ENCODE results near the gene MCM5.

MCM5 gene

DNA sequence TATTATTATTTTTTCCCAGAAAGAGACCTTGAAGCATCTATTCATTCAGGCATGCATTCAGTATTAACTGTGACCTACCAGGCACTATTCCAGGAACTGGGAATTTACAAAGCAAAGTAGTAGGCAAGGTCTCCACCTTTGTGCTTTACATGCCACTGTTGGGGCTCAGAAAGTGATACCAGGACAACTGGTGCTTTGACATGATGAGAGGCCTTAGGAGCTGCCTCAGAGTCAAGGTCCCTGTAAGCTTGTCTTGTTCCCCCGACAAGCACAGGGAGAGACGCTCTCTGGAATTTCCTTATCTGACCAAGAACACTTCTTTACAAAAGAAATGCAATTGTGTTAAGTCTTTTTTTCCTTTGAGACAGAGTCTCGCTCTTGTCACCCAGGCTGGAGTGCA, 21.3 kb upstream of the MCM5 start:
- no peak for DNase-seq

DNA sequence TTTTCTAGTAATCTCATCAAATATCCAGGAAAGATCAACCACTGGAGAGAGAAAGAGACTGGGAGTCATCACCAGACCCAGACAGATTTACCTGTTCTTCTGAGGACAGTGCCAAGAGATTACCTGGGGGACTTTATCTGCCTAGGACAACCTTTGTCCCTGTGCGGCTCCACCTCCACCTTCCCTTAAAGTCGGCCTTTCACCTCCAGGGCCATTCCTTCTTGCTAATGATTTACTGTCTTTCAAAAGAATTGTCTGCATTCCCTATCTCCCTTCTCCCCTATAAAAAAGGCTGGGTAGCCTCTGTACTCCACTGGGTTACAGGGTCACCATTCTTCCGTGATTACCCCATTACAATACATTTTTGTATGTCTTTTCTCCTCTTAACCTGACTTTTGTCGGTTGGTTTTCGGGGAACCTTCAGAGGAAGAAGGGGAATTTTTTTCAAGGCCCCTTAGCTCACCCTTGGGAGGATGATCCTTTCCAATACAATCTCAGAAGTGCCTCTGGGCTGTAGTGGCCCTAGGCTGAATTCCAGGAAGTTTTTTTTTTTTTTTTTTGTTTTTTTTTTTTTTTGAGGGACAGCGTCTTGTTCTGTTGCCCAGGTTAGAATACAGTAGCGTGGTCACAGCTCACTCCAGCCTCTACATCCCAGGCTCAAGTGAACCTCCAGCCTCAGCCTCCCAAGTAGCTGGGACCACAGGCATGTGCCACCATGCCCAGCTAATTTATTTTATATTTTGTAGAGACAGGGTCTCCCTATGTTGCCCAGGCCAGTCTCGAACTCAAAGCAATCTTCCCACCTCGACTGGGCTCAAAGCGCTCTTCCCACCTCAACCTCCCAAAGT, 20.6 kb upstream of the MCM5 start:
- DNase-seq: no peak

DNA sequence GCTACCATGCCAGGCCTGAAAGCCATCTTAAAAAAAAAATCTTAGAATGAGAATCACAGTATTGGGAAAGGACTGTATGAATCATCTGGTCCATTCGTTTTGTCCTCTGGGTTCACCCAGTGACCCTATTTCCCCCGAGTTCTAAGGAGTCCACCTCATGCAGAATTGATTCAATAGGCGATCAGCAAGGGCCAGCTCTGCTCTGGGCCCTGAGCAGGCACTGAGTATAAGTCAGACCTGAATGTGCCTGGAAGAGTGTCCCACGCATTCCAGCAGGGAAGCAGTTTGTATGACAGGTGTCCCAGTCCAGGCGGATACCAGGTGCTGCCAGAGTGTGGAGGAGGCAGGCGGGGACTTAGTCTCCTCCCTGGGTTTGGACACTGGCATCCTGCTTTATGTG, 19.9 kb upstream of the MCM5 start:
- no peak for DNase-seq

DNA sequence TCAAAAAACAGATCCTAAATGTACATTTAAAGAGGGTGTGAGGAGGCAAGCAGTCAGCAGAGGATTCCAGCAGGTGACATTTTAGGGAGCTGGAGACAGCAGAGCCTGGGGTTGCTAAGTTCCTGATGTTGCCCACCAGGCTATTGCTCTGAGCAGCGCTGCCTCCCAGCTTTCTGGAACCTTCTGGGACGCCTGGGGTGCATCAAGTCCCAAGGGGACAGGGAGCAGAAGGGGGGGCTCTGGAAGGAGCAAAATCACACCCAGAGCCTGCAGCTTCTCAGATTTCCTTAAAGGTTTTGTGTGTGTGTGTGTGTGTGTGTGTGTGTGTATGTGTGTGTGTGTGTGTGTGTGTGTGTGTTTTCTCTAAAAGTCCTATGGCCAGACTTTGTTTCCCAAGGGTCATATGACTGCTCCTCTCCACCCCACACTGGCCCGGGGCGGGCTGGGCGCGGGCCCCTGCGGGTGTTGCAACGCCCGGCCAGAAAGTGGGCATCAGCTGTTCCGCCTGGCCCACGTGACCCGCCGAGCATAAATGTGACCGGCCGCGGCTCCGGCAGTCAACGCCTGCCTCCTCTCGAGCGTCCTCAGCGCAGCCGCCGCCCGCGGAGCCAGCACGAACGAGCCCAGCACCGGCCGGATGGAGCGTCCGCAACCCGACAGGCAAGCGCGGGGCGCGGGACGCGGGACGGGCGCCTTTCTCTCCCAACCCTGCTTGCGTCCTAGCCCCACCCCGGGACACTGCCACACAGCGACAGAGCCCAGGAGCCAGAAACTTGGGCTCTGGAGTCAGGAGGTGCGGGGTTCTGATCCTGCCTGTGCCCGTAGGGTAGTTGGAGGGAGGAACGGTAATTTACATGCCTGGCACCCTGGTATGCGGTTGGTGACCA, 19.2 kb upstream of the MCM5 start, which contains the start of gene HMOX1:
HMOX1 (plus strand) TSS at position 560 of the 887 bp plus-strand sequence; CDS start at position 638, 78 bp downstream.
- peak in 57 of 58 donors; percentile 18 to 93 (median 79) for DNase-seq

DNA sequence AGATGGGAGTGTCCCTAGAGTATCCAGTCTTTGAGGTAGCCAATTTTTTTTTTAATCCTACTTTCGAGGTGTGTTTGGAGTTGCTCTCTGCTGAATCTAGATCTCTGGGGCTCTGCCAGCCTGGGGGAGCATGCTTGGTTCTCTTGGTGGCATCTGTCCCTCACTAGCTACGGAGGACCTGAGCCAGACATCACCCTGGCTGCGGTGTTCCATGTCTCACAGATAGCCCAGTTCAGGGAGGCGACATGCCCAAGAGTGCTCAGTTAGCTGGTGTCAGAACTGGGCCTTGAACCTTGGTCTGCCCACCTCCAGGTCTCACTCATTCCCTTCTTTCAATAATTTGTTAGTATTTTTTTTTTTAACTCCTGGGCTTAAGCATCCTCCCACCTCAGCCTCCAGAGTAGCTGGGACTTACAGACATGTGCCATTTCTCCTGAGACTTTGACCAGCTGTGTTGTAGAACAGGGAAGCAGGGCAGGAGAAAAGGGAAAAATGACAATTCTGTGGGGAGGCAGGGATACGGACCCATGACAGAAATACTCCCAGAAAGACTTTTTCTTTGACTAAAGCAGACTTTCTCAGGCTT, 18.4 kb upstream of the MCM5 start:
- peak in 2 of 58 donors; percentile 30 to 35 for DNase-seq

DNA sequence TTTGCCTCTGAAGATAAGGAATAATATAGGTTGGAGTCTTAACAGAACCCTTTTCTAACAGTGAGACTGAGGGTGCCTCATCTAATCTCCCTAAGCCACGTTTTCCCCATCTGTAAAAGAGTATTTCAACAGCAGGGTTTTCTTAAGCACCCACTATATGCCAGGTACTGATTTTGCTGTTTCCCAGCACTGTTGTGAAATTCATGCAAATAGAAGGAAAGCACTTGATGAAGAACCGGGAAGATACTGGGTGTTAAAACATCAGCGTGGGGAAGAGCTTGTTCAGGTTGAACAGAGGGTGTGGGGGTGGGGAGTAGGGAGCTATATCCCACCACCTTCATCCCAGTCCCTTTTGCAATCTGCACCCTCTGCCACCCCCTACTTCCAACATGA, 16.3 kb upstream of the MCM5 start:
- no peak for DNase-seq

DNA sequence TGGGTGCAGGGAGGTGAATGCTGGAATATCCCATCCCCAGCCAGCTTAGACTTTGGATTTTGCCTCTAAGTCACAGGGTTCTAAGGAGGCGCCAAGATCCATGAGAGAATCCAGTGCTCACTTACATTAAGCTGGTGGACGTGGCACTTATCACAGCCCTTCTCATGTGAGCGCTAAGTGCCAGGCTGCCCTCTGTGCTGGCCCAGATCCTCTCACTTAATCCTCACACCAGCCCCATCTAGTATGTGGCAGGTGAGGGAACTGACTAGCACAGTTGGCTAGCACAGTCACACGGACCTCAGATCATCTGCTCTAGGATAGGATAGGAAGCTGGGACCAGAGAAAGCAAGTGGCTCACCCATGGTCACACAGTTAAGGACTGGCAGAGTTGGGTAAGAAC, 15.4 kb upstream of the MCM5 start:
- DNase-seq: no peak

DNA sequence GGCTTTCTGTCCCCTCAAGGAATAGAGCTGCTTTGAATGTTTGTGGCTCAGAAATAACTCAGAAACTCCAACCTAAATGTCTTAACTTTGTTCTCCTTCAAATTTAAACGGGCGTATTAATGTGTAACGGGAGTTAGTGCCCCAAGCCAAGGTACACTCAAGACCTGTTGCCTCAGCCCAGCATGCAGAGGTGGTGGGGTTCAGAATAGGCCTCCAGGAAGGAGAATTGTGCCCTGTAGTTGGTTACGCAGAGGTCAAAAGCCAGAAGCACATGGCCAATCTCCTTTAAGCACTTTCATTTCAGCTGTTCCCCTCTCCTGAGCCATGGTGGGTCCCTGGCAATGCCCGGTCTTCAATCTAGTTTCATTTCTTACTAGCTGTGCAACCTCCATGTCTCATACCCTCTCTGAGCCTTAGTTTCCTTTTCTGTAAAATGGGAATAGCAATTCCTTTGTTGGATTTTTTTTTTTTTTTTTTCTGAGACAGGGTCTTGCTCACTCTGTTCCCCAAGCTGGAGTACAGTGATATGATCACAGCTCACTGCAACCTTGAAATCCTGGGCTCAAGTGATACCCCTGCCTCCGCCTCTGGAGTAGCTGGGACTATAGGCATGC, 14.9 kb upstream of the MCM5 start:
- DNase-seq: no peak

DNA sequence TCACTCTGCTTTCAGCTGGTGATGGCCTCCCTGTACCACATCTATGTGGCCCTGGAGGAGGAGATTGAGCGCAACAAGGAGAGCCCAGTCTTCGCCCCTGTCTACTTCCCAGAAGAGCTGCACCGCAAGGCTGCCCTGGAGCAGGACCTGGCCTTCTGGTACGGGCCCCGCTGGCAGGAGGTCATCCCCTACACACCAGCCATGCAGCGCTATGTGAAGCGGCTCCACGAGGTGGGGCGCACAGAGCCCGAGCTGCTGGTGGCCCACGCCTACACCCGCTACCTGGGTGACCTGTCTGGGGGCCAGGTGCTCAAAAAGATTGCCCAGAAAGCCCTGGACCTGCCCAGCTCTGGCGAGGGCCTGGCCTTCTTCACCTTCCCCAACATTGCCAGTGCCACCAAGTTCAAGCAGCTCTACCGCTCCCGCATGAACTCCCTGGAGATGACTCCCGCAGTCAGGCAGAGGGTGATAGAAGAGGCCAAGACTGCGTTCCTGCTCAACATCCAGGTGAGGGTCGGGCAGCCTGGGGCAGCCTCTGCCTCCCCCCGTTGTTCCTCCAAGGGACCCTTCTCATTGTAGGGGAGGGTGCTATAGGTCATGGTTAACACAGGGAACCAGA, 13.2 kb upstream of the MCM5 start:
- no peak for DNase-seq

DNA sequence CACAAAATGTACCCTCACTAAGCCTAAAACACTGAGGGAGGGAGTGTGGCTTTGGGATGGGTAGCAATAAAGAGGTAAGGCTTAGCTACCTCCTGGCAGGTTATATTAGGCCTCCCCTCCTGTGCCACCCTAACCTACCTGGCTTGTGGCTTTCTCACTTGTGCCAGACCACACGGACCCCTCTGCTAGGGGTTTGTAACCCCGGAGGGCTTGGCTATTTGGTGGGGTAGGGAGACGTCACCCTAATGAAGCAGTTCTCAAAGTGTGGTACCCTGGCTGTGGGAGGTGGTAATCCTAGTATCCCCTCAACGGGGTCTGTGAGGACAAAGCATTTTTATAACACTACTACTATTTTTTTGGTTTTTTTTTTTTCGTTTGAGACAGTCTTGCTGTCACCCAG, 9.0 kb upstream of the MCM5 start:
- DNase-seq: no peak

DNA sequence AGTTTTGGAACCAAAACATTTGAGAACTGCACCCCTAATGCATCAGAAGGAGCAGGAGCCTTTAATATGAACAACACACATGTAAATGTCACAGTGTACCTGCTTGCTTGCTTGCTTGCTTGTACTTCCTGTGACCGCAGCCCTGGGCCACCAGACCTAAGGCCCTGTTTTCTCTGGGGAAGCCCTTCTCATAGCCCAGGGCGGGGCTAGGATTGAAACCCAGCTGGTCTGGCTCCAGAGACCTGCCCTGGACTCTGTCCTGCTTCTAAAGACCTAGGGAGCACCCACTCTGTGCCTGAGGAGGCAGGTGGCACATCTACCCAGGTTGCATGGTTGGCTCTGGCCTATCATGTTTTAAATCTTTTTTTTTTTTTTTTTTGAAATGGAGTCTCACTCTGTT, 7.6 kb upstream of the MCM5 start:
- DNase-seq: no peak

DNA sequence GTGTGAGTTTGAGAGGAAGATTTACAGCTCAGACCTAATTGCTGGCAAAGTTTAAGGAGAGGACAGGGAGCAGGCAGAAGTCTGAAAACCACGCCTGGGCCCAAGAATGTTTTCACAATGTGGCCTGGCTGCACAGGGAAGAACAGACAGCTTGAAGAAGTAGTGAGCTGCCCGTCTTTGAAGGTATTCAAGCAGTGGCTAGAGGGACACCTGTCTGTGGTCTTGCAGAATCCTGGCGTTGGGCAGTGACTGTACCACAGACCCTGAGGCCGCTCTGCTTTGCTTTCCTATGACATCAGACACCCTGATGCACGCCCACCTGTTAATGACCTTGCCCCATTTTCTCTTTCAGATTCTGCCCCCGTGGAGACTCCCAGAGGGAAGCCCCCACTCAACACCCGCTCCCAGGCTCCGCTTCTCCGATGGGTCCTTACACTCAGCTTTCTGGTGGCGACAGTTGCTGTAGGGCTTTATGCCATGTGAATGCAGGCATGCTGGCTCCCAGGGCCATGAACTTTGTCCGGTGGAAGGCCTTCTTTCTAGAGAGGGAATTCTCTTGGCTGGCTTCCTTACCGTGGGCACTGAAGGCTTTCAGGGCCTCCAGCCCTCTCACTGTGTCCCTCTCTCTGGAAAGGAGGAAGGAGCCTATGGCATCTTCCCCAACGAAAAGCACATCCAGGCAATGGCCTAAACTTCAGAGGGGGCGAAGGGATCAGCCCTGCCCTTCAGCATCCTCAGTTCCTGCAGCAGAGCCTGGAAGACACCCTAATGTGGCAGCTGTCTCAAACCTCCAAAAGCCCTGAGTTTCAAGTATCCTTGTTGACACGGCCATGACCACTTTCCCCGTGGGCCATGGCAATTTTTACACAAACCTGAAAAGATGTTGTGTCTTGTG, 6.6 kb upstream of the MCM5 start:
- DNase-seq: no peak

DNA sequence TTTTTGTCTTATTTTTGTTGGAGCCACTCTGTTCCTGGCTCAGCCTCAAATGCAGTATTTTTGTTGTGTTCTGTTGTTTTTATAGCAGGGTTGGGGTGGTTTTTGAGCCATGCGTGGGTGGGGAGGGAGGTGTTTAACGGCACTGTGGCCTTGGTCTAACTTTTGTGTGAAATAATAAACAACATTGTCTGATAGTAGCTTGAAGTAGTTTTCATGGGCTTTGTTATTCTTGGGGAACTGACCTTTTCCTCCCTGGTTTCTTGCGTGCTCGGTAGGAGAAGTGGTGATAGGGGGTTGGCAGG, 6.0 kb upstream of the MCM5 start:
- DNase-seq: no peak

DNA sequence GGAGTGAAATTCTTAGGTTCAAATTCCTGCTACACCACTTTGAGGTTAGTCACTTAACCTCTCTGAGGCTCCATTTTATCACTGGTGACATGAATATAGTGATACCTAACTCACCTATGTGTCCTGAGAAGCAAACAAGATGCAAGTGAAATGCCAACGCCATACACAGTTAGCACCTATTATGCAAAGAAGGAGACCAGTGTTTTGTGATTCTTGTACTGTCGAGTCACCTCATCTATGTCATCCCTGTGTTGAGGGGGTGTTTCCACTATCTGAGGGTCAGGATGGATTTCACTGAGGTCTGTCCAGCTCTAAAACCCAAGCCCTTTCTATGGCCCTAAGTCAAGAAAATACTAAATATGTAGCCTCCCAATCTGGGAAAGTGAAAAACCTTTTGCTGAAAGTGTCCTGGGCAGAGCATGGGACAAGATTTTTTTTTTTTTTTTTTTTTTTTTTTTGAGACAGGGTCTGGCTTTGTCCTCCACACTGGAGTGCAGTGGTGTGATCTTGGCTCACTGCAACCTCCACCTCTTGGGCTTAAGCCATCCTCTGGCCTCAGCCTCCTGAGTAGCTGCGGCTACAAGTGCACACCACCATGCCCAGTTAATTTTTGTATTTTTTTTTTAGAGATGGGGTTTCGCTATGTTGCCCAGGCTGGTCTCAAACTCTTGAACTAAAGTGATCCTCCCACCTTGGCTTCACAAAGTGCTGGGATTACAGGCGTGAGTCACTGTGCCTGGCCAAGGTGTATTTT, 5.0 kb upstream of the MCM5 start:
- no peak for DNase-seq

DNA sequence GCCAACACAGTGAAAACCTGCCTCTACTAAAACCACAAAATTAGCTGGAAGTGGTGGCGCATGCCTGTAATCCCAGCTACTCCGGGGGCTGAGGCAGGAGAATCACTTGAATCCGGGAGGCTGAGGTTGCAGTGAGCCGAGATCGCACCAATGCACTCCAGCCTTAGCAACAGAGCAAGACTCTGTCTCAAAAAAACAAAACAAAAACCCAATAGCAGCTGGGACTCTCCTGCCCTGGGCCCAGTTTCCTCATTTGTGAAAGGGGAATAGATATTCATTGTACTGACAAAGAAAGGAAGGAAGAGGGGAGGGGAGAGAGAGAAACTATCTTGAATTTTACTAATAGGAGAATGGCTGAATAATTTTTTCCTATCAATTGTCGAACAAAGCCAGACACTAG, 3.3 kb upstream of the MCM5 start:
- DNase-seq: peak in 4 of 58 donors; percentile 3 to 22 (median 10)

DNA sequence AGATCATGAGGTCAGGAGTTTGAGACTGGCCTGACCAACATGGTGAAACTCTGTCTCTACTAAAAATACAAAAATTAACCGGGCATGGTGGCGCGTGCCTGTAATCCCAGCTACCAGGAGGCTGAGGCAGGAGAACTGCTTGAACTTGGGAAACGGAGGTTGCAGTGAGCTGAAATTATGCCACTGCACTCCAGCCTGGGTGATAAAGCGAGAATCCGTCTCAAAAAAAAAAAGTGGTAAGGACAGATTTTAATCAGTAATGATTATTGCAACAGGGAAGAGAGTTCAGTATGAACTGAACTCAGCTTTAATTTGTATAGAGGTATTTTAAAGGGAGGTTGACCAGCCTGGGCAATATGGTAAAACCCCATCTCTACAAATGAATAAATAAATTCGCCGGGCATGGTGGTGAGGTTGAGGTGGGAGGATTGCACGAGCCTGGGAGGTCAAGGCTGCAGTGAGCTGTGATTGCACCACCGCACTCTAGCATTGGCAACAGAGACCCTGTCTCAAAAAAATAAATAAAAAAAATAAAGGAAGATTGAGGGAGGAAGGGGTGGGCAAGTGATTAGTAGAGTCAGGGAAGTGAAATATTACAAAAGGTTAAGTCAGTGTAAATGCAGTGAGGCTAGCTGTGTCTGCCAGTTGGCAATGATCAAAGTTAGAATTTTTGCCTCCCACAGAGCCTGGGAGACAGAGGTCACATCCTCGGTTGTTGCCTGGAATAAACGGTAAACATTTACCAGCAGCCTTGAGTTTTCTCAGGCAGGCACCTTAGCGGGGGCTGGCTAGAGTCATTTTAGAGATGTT, 2.6 kb upstream of the MCM5 start:
- no peak for DNase-seq

DNA sequence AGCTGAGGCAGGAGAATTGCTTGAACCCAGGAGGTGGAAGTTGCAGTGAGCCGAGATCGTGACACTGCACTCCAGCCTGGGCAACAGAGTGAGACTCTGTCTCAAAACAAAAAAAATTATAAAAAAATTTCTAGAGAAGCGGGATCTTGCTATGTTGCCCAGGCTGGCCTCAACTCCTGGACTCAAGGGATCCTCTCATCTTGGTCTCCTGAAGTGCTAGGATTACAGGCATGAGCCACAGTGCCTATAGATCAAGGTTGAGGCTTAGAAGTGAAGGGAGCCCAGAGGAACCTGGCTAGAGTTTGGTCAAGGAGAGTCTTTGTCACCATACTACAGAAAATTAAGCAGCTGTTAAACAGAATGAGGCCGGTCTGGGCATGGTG, 1.4 kb upstream of the MCM5 start:
- DNase-seq: no peak

DNA sequence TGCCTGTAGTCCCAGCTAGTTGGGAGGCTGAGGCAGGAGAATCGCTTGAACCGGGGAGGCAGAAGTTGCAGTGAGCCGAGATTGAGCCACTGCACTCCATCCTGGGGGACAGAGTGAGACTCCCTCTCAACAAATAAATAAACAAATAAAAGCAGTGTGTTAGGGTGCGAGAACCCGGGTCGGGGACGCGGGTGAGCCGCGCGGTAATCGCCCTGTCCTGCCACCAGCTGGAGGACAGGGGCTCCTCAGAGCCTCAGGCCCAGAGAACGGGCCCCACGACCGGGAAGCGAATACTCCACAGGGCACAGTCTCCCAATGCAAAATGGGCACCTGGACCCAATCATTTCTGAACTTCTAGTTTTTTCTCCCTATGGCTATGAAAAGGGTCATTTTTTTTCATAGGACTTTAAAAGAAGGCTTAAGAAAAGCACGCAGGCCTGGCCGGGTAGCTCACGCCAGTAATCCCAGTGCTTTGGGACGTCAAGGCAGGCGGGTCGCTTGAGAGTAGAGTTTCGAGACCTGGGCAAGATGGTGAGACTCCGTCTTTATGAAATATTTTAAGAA, 744 bp upstream of the MCM5 start:
- DNase-seq: peak in 1 of 58 donors; percentile 39

DNA sequence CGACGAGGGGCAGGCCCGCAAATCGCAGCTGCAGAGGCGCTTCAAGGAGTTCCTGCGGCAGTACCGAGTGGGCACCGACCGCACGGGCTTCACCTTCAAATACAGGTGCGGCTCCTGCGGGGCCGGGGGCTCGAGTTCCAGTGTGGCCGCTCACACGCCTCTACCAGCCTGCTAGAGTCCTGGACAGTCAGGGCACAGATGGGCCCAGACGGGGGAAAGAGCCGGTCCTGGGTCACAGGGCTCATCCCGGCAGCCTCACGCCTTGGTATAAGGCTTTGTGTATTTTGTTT, 506 bp downstream of the MCM5 start:
- no peak for DNase-seq

Measured in anterior cingulate cortex (tissue), 58 donors.